Lung (tissue), 12 donors: ENCODE measurements around the gene MTX2. TPM values are rescaled to one million over a fixed set of nuclear protein-coding genes. Genes with fewer than 3 reads are reported as not detected.
A peak's percentile ranks its signal among the peaks of the same experiment; 100 is the strongest.

Experiments used
- ATAC-seq: fragments of 200-7000 bp; cut with Tn5 transposase; one replicate; pipeline ENCODE4 v1.9.1; 2020; ENCODE audit warnings: moderate number of reproducible peaks; ENCODE audit not compliant: insufficient read depth, low FRiP score
- DNase-seq, 3 donors: peaks; one replicate each; pipeline ENCODE4 v3.0.0-alpha.2; 2013 to 2017
- H3K27ac ChIP-seq, 2 donors: one replicate each; pipeline ENCODE4 v1.5.1; 2013; ENCODE audit warnings: mild to moderate bottlenecking in 2 of 2, moderate library complexity in 2 of 2, control low read depth in 1 of 2, inconsistent platforms in 1 of 2, low read depth in 1 of 2, low read length in 1 of 2
- H3K27me3 ChIP-seq, 3 donors: one replicate each; pipeline ENCODE4 v1.5.1; 2013; ENCODE audit warnings: low read length in 2 of 3; ENCODE audit not compliant: control insufficient read depth in 3 of 3, insufficient read depth in 3 of 3
- H3K36me3 ChIP-seq, 4 donors: one replicate each; pipeline ENCODE4 v1.5.1; 2013; ENCODE audit warnings: low read length in 4 of 4, mild to moderate bottlenecking in 1 of 4, moderate library complexity in 1 of 4; ENCODE audit not compliant: control insufficient read depth in 4 of 4, insufficient read depth in 4 of 4
- H3K4me1 ChIP-seq, 5 donors: one replicate each; pipeline ENCODE4 v1.5.1; 2013; ENCODE audit warnings: low read length in 5 of 5, mild to moderate bottlenecking in 2 of 5, moderate library complexity in 1 of 5; ENCODE audit not compliant: control insufficient read depth in 5 of 5, insufficient read depth in 5 of 5
- H3K4me3 ChIP-seq: one replicate; pipeline ENCODE4 v1.5.1; 2013; ENCODE audit warnings: mild to moderate bottlenecking, control low read depth, moderate library complexity
- H3K9ac ChIP-seq, 2 donors: one replicate each; pipeline ENCODE4 v1.5.1; 2013; ENCODE audit warnings: low read length in 2 of 2, control low read depth in 1 of 2; ENCODE audit not compliant: insufficient read depth in 1 of 2
- H3K9me3 ChIP-seq, 4 donors: one replicate each; pipeline ENCODE4 v1.5.1; 2013; ENCODE audit warnings: low read length in 3 of 4, mild to moderate bottlenecking in 1 of 4, moderate library complexity in 1 of 4; ENCODE audit not compliant: control insufficient read depth in 4 of 4, insufficient read depth in 3 of 4
- WGBS, 2 donors: extraction: QIAGEN DNeasy Blood & Tissue Kit; methylation state at CpG; one replicate each; pipeline ENCODE4 v1.1.7; 2013; 5-methylcytosine and 5-hydroxymethylcytosine counted together
- polyA plus RNA-seq, 2 donors: library from polyadenylated mRNA; stranded (reverse); fragments of 200-250 nt; gene quantifications; one replicate each; pipeline ENCODE4 v1.2.1, GENCODE V29; 2013
- total RNA-seq, 2 donors: library from RNA; depleted of rRNA in 1 of 2; stranded (reverse); fragments of >200 nt in 1 of 2; gene quantifications; one replicate each; pipeline ENCODE4 v1.2.1, GENCODE V29; 2014 to 2021
- TF ChIP-seq, protein P1 (sequence below): IDR thresholded peaks from 2 replicates; pipeline ENCODE4 v1.5.1; 2012; ENCODE audit warnings: mild to moderate bottlenecking; ENCODE audit errors: control extremely low read depth, extremely low read depth
- donor health status: control.
- donor health status: control.
- donor health status: Bipolar disorder and iron deficiency.
- donor health status: healthy.
- donor health status: DM: yes; HTN: yes; CAD: no.

MTX2 gene
- total and polyA plus RNA-seq, 4 donors: 20.2 to 42.1 (median 27.7) TPM

DNA sequence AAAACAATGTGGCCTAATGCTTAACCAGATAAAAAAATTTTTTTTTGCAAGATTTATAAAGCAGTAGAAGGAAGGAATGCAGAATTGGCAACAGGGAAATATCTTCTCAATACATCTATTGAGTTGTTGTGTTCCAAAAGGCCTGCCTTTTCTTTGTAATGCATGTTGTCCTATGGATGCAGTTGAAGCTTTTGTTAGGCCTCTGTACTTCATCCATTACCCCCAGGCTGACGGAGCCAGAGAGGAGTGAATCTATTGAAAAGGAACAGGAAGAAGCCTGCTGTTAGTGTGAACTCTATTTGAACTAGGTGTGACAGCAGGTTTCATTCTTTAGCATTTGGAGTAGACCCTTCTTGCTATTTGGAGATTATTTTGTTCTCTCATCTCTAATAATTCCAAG is 56.5 kb downstream of the MTX2 start:
- Histone ChIP-seq H3K4me3 (no peak overlapping the region), H3K27ac (no peak overlapping the region), H3K4me1 (peaks cover 0 to 7% (median 0%) of the 10 kb centered on the region in 5 donors), H3K36me3 (peaks cover 0 to 2% (median 0%) of the 10 kb centered on the region in 4 donors), H3K27me3 (no peaks in the 10 kb centered on the region), H3K9me3 (no peaks in the 10 kb centered on the region), H3K9ac (no peak overlapping the region)
- 92 to 95% methylated on average over 1 of the region's 1 CpG for WGBS, 2 donors
- ATAC-seq (no peak), DNase-seq (peak in 1 of 3 donors; percentile 8)
- TF ChIP-seq, protein P1, sequence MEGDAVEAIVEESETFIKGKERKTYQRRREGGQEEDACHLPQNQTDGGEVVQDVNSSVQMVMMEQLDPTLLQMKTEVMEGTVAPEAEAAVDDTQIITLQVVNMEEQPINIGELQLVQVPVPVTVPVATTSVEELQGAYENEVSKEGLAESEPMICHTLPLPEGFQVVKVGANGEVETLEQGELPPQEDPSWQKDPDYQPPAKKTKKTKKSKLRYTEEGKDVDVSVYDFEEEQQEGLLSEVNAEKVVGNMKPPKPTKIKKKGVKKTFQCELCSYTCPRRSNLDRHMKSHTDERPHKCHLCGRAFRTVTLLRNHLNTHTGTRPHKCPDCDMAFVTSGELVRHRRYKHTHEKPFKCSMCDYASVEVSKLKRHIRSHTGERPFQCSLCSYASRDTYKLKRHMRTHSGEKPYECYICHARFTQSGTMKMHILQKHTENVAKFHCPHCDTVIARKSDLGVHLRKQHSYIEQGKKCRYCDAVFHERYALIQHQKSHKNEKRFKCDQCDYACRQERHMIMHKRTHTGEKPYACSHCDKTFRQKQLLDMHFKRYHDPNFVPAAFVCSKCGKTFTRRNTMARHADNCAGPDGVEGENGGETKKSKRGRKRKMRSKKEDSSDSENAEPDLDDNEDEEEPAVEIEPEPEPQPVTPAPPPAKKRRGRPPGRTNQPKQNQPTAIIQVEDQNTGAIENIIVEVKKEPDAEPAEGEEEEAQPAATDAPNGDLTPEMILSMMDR: no peak

DNA sequence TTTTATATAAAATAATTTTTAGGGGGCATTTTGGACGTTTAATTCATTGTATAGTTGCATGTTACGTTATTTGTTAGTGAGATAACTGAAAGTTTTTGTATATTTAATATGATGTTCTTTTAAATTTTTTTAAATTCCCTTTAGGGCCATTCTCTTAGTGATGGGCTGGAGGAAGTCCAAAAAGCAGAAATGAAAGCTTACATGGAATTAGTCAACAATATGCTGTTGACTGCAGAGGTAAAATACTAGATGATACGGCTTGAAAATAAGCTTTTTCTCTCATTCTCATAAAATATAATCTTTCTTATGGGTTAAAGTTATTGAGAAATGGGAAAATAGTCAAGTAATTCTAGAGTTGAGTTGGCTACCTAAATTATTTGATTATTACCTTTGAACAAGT is 58.9 kb downstream of the MTX2 start:
- 84 to 91% methylated on average over 3 of the region's 3 CpGs for WGBS, 2 donors
- TF ChIP-seq, protein P1: no peak

DNA sequence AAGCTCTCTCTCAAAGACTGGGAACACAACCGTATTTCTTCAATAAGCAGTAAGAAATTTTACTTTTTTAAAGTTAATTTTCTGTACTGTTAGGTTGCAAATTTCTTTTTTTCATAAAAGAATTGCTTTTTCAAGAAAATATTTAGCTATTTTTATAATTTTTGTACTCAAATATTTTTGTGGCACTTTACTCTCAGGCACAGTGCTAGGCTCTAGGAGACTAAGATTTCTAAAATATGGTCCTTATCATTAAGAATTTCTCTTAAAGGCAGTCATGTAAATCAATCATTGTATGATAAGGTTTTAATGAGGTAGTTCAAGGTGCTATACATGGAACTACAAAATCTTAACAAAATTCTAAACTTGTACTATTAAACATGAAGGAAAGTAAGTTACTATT is 61.4 kb downstream of the MTX2 start:
- Histone ChIP-seq H3K9me3 (no peaks in the 10 kb centered on the region), H3K4me3 (no peak overlapping the region), H3K27ac (no peak overlapping the region), H3K9ac (no peak overlapping the region), H3K36me3 (peaks cover 0 to 2% (median 0%) of the 10 kb centered on the region in 4 donors), H3K4me1 (no peaks in the 10 kb centered on the region), H3K27me3 (no peaks in the 10 kb centered on the region)
- ATAC-seq (no peak), DNase-seq (no peak)
- 97 to 98% methylated on average over 1 of the region's 1 CpG for WGBS, 2 donors
- TF ChIP-seq, protein P1: no peak

More for the DNA sequence above, 58.9 kb downstream of the MTX2 start:
- DNase-seq: no peak
- H3K36me3 ChIP-seq: peaks cover 0 to 2% (median 0%) of the 10 kb centered on the region in 4 donors
- no peaks in the 10 kb centered on the region for H3K4me1 ChIP-seq
- H3K9ac ChIP-seq: no peak overlapping the region
- no peak for ATAC-seq
- H3K4me3 ChIP-seq: no peak overlapping the region
- H3K9me3 ChIP-seq: no peaks in the 10 kb centered on the region
- H3K27ac ChIP-seq: no peak overlapping the region
- no peaks in the 10 kb centered on the region for H3K27me3 ChIP-seq

DNA sequence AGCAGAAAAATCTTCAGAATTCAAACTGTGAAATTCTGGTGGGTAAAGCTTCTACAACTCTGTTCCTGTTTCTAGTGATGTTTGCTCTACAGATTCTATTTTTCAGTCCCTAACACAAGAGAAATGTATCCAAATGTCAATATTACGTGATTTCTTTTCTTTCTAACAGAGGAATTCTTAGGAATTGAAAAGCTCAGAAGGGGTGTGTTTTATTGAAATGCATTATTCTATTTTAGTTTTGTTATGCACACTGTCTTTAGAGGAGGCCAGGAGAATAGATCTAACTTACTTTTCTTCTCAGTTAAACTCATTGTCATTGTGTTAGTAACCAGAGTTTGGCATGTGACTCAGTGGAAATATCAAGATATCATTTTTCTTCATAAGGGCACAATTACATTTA is 62.4 kb downstream of the MTX2 start:
- WGBS, 2 donors: 94 to 100% methylated on average over 1 of the region's 1 CpG
- TF ChIP-seq, protein P1: no peak
- H3K27ac ChIP-seq: no peak overlapping the region

More for the DNA sequence above, 62.4 kb downstream of the MTX2 start:
- no peak for DNase-seq
- Histone ChIP-seq H3K9me3 (no peaks in the 10 kb centered on the region), H3K36me3 (peaks cover 0 to 2% (median 0%) of the 10 kb centered on the region in 4 donors), H3K9ac (no peak overlapping the region), H3K4me1 (no peaks in the 10 kb centered on the region), H3K4me3 (no peak overlapping the region), H3K27me3 (no peaks in the 10 kb centered on the region)
- ATAC-seq: no peak
